Hepatocyte (in vitro differentiated cells): ENCODE results near the gene RALA. TPM values are rescaled to one million over a fixed set of nuclear protein-coding genes. Genes with fewer than 3 reads are reported as not detected.

Source experiments
- DNase-seq: peaks from one replicate; pipeline ENCODE4 v3.0.0-alpha.2; 2016; ENCODE audit warnings: low spot score
- H2AFZ ChIP-seq: fragments of 200-600 bp; sonication (generic); 2 replicates; pipeline ENCODE4 v1.6.0; 2016; ENCODE audit warnings: antibody characterized with exemption, mild to moderate bottlenecking
- H3K27ac ChIP-seq: fragments of 200-600 bp; sonication (generic); 2 replicates; pipeline ENCODE4 v1.5.1; 2016; ENCODE audit warnings: mild to moderate bottlenecking
- H3K27me3 ChIP-seq: fragments of 200-600 bp; sonication (generic); 2 replicates; pipeline ENCODE4 v1.6.1; 2016
- H3K36me3 ChIP-seq: fragments of 200-600 bp; sonication (generic); replicated peaks from 2 replicates; pipeline ENCODE4 v1.5.1; 2016; ENCODE audit warnings: low read depth; ENCODE audit not compliant: insufficient read depth
- H3K4me1 ChIP-seq: fragments of 200-600 bp; sonication (generic); 2 replicates; pipeline ENCODE4 v1.5.1; 2016; ENCODE audit warnings: mild to moderate bottlenecking, moderate library complexity; ENCODE audit not compliant: insufficient read depth
- H3K4me2 ChIP-seq: fragments of 200-600 bp; sonication (generic); 2 replicates; pipeline ENCODE4 v1.6.0; 2016
- H3K4me3 ChIP-seq: fragments of 200-600 bp; sonication (generic); 2 replicates; pipeline ENCODE4 v1.5.1; 2016; ENCODE audit warnings: mild to moderate bottlenecking
- H3K79me2 ChIP-seq: fragments of 200-600 bp; sonication (generic); 2 replicates; pipeline ENCODE4 v1.6.0; 2017; ENCODE audit warnings: mild to moderate bottlenecking
- H3K9me2 ChIP-seq: fragments of 200-600 bp; sonication (generic); replicated peaks from 2 replicates; pipeline ENCODE4 v1.6.0; 2017; ENCODE audit warnings: mild to moderate bottlenecking; ENCODE audit not compliant: insufficient read depth
- H3K9me3 ChIP-seq: fragments of 200-600 bp; sonication (generic); 2 replicates; pipeline ENCODE4 v1.5.1; 2016; ENCODE audit warnings: low read depth, mild to moderate bottlenecking
- H4K20me1 ChIP-seq: fragments of 200-600 bp; sonication (generic); 2 replicates; pipeline ENCODE4 v1.6.0; 2016; ENCODE audit warnings: mild to moderate bottlenecking; ENCODE audit not compliant: insufficient read depth, poor library complexity, severe bottlenecking
- EZH2 ChIP-seq: fragments of 200-600 bp; sonication (generic); IDR thresholded peaks from 2 replicates; pipeline ENCODE4 v1.6.1; 2016; ENCODE audit warnings: antibody characterized with exemption, mild to moderate bottlenecking, borderline replicate concordance
- EZH2phosphoT487 ChIP-seq: fragments of 200-600 bp; sonication (generic); IDR thresholded peaks from one replicate; pipeline ENCODE4 v1.6.1; 2018; ENCODE audit warnings: antibody characterized with exemption, mild to moderate bottlenecking, low read depth, moderate library complexity; ENCODE audit not compliant: unreplicated experiment, severe bottlenecking
- WGBS: methylation state at CpG from one replicate; pipeline ENCODE4 v1.1.6; 2016; ENCODE audit warnings: low lambda C conversion rate; ENCODE audit errors: missing lambda C conversion rate; 5-methylcytosine and 5-hydroxymethylcytosine counted together
- polyA plus RNA-seq: library from polyadenylated mRNA; unstranded; fragments of >200 nt; fragmentation: Nextera tagmentation; extraction: Ambion mirVana; gene quantifications from 2 replicates; pipeline ENCODE4 v1.2.1, GENCODE V29; 2016
- total RNA-seq: library from RNA; depleted of rRNA; stranded (reverse); fragments of >200 nt; gene quantifications from 2 replicates; pipeline ENCODE4 v1.2.3, GENCODE V29; 2014
- TF ChIP-seq, protein P1 (sequence below): fragments of 200-600 bp; sonication (generic); IDR thresholded peaks from 2 replicates; pipeline ENCODE4 v1.5.1; 2016; ENCODE audit warnings: antibody characterized with exemption, mild to moderate bottlenecking; ENCODE audit not compliant: poor library complexity

Gene RALA
- total and polyA plus RNA-seq, 2 experiments from 2014 or later, result 25.5 to 42.8 TPM

DNA sequence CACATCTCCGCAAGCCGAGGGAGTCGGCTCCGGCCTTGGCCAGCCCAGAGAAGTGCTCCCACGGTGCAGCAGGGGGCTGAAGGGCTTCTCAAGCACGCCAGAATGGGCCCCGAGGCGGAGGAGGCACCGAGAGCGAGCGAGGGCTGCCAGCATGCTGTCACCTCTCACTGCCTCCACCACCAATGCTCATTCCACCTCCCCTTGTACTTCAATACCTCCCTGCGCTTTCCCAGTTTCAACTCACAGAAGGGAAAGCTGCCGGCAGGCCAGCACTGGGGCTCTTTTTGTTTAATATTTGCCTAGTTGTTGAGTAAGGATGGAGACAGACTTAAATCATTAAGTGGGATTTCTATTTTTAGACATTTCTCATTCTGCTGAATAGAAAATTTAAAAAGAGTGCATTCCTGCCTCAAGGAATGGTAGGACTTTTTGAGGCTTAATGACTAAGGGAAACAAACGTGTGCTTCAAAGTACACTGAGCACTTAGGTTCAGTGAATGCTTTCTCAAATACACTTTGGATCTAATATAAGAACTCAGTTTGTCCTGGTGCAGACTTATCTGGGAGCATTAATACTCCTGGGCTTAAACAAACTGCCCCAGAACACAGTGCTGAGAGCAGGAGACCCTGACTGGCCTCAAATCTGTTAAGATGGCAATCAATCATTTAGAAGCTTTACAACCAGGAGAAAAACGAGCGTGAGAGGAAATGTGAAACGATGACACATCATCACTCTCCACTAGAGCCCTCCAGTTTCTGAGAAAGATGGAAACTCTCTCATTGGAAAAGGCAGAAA is 131.2 kb downstream of the RALA start:
- no peak overlapping the region for H3K4me3 ChIP-seq
- H3K79me2 ChIP-seq, result no peaks in the 10 kb centered on the region
- H3K27me3 ChIP-seq, result no peaks in the 10 kb centered on the region
- peak; percentile 52 for DNase-seq
- no peaks in the 10 kb centered on the region for H4K20me1 ChIP-seq
- H3K36me3 ChIP-seq, result no peaks in the 10 kb centered on the region
- TF ChIP-seq, protein P1, sequence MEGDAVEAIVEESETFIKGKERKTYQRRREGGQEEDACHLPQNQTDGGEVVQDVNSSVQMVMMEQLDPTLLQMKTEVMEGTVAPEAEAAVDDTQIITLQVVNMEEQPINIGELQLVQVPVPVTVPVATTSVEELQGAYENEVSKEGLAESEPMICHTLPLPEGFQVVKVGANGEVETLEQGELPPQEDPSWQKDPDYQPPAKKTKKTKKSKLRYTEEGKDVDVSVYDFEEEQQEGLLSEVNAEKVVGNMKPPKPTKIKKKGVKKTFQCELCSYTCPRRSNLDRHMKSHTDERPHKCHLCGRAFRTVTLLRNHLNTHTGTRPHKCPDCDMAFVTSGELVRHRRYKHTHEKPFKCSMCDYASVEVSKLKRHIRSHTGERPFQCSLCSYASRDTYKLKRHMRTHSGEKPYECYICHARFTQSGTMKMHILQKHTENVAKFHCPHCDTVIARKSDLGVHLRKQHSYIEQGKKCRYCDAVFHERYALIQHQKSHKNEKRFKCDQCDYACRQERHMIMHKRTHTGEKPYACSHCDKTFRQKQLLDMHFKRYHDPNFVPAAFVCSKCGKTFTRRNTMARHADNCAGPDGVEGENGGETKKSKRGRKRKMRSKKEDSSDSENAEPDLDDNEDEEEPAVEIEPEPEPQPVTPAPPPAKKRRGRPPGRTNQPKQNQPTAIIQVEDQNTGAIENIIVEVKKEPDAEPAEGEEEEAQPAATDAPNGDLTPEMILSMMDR, result no peak
- TF ChIP-seq EZH2 (no peak), EZH2phosphoT487 (no peak)
- peaks cover 14% of the 10 kb centered on the region for H3K4me1 ChIP-seq
- H3K9me2 ChIP-seq, result no peaks in the 10 kb centered on the region
- H3K4me2 ChIP-seq, result peak overlapping the region; percentile 59
- 34% methylated on average over 16 of the region's 17 CpGs for WGBS
- H3K9me3 ChIP-seq, result no peaks in the 10 kb centered on the region
- no peak overlapping the region for H2AFZ ChIP-seq
- H3K27ac ChIP-seq, result peak overlapping the region; percentile 45

DNA sequence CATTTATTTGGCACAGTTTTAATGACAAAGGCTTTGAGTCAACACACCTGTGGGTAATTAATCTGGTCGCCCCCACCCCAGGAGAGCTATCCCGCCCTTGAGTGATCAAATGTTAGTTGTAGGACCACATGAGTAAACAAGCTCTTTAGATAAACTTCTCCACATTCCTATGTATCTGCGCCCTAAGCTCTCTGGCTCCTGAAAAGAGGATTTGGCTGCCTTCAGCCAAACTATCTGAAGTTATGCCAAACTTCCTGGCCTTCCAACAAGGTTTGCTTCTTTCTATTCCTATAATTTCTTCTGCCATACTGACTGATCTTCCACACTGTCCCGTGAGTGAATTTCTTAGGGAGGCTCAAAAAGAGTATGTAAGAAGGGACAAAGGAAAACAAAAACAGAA is 134.2 kb downstream of the RALA start:
- DNase-seq, result no peak
- no peak overlapping the region for H3K4me3 ChIP-seq

More for the DNA sequence above, 134.2 kb downstream of the RALA start:
- TF ChIP-seq, protein P1, result no peak
- Histone ChIP-seq H3K27me3 (no peaks in the 10 kb centered on the region), H3K4me2 (no peak overlapping the region), H3K9me2 (no peaks in the 10 kb centered on the region), H3K79me2 (no peaks in the 10 kb centered on the region), H4K20me1 (no peaks in the 10 kb centered on the region), H3K4me1 (peaks cover 14% of the 10 kb centered on the region), H3K36me3 (no peaks in the 10 kb centered on the region), H3K9me3 (no peaks in the 10 kb centered on the region), H3K27ac (no peak overlapping the region), H2AFZ (no peak overlapping the region)
- 87% methylated on average over 4 of the region's 4 CpGs for WGBS

Other genes with a start within 250 kb of the RALA start
- gene YAE1, start 57.2 kb upstream of the RALA start, total RNA-seq, result 33.9 and 36.3 TPM in 2 replicates
- gene YAE1, start 57.2 kb upstream of the RALA start, polyA plus RNA-seq, result 23.8 and 29.6 TPM in 2 replicates